Tibial nerve (tissue), 4 donors: ENCODE measurements around the gene COL1A1. TPM values are rescaled to one million over a fixed set of nuclear protein-coding genes. Genes with fewer than 3 reads are reported as not detected.
A peak's percentile ranks its signal among the peaks of the same experiment; 100 is the strongest.

Experiments used
- DNase-seq, 2 donors: peaks; one replicate each; pipeline ENCODE4 v3.0.0-alpha.2; 2019; ENCODE audit warnings: low spot score in 2 of 2
- H3K27ac ChIP-seq, 4 donors: fragments of 200-600 bp; sonication (generic) in 3 of 4; one replicate each; pipeline ENCODE4 v1.5.1; 2017 to 2019; ENCODE audit warnings: mild to moderate bottlenecking in 1 of 4
- H3K27me3 ChIP-seq, 2 donors: fragments of 200-600 bp; sonication (generic) in 1 of 2; one replicate each; pipeline versions ENCODE4 v1.5.1 to v1.6.0; 2017 to 2019
- H3K36me3 ChIP-seq, 3 donors: fragments of 200-600 bp; sonication (generic); one replicate each; pipeline ENCODE4 v1.5.1; 2018 to 2019
- H3K4me1 ChIP-seq, 4 donors: fragments of 200-600 bp; sonication (generic) in 3 of 4; one replicate each; pipeline ENCODE4 v1.5.1; 2017 to 2019
- H3K4me3 ChIP-seq, 4 donors: fragments of 200-600 bp; sonication (generic) in 3 of 4; one replicate each; pipeline ENCODE4 v1.5.1; 2017 to 2019; ENCODE audit warnings: mild to moderate bottlenecking in 1 of 4, moderate library complexity in 1 of 4
- H3K9me3 ChIP-seq, 4 donors: fragments of 200-600 bp; sonication (generic) in 3 of 4; one replicate each; pipeline ENCODE4 v1.5.1; 2017 to 2019
- EP300 ChIP-seq, 2 donors: sonication (generic); formaldehyde crosslinking; IDR thresholded peaks; one replicate each; pipeline ENCODE4 v1.6.1; 2017; ENCODE audit warnings: antibody characterized with exemption in 2 of 2, mild to moderate bottlenecking in 1 of 2
- POLR2A ChIP-seq, 2 donors: fragments of 450-650 bp; IDR thresholded peaks; one replicate each; pipeline ENCODE4 v1.6.1; 2017; ENCODE audit warnings: antibody characterized with exemption in 2 of 2, mild to moderate bottlenecking in 2 of 2, moderate library complexity in 2 of 2
- WGBS, 2 donors: methylation state at CpG; one replicate each; pipeline ENCODE4 v1.1.5; 2018; 5-methylcytosine and 5-hydroxymethylcytosine counted together
- total RNA-seq, 4 donors: library from RNA; depleted of rRNA; stranded (reverse); fragments of >200 nt; gene quantifications; one replicate each; pipeline ENCODE4 v1.1.0, GENCODE V29; 2016
- TF ChIP-seq, protein P1 (sequence below), 5 experiments: fragments of 200-600 bp in 3 of 5; fragments of 450-650 bp in 2 of 5; sonication (generic) in 3 of 5; IDR thresholded peaks; one replicate each; pipeline ENCODE4 v1.5.1; 2016 to 2019; ENCODE audit warnings: antibody characterized with exemption in 5 of 5, mild to moderate bottlenecking in 3 of 5, moderate library complexity in 2 of 5

The COL1A1 gene
- total RNA-seq, 4 donors from 2014 or later = 31.5 to 185 (median 73.0) TPM

DNA sequence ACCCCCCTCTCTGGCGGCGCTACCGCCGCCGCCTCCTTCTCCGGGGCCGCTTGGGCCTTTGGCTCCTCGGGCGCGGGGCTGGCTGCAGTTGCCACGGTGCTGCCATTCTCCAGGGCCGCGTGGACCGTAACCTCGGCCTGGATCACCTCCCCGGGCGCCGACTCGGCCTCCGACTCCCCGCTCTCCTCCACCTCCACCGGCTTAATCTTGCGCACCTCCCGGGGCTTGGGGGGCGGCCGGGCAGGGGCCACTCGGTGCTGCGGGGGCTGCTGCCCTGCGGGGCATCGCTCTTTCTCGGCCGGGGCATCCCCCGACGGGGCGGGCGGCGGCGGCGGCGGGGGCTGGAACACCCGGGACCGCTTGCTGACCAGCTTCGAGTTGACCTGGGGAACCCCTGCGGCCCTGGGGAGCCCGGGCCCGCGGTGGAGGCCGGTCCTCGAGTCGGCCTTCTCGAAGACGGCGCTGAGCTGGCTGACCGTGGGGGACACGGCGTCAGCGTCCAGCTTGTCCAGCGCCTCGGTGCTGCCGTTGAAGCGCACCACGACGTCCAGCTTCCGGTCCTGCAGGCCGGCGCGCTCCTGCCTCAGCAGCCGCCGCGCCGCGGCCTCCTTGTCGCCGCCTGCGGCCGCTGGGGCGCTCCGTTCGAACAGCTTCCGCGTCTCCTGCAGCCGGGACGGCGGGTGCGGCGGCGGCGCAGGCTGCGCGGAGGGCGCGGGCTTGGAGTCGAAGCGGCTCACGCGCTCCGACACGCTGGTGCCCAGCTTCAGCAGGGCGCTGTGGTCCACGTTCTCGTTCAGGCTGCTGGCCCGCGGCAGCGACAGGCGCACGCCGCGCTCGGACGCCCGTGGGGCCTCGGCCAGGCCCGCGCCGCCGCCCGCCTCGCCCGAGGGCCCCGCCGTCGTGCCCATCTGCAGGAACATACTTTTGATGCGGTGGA lies 51.7 kb downstream of the COL1A1 start:
- Histone ChIP-seq H3K27ac (peak overlapping the region; percentile 81 to 94 (median 90)), H3K27me3 (no peaks in the 10 kb centered on the region), H3K36me3 (peaks cover 0 to 3% (median 0%) of the 10 kb centered on the region in 3 donors), H3K4me1 (peaks cover 0 to 83% (median 42%) of the 10 kb centered on the region in 4 donors), H3K4me3 (peak overlapping the region; percentile 72 to 96 (median 93)), H3K9me3 (no peaks in the 10 kb centered on the region)
- WGBS, 2 donors = 0 to 1% methylated on average over 23 to 48 of the region's 123 CpGs
- TF ChIP-seq, protein P1, sequence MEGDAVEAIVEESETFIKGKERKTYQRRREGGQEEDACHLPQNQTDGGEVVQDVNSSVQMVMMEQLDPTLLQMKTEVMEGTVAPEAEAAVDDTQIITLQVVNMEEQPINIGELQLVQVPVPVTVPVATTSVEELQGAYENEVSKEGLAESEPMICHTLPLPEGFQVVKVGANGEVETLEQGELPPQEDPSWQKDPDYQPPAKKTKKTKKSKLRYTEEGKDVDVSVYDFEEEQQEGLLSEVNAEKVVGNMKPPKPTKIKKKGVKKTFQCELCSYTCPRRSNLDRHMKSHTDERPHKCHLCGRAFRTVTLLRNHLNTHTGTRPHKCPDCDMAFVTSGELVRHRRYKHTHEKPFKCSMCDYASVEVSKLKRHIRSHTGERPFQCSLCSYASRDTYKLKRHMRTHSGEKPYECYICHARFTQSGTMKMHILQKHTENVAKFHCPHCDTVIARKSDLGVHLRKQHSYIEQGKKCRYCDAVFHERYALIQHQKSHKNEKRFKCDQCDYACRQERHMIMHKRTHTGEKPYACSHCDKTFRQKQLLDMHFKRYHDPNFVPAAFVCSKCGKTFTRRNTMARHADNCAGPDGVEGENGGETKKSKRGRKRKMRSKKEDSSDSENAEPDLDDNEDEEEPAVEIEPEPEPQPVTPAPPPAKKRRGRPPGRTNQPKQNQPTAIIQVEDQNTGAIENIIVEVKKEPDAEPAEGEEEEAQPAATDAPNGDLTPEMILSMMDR (IDR thresholded peaks at IDR 0.05) = peak in 4 of 5 experiments; percentile 10 to 51 (median 26)
- no peak for TF ChIP-seq POLR2A (IDR thresholded peaks at IDR 0.05)
- no peak for TF ChIP-seq EP300 (IDR thresholded peaks at IDR 0.05)
- DNase-seq = no peak

DNA sequence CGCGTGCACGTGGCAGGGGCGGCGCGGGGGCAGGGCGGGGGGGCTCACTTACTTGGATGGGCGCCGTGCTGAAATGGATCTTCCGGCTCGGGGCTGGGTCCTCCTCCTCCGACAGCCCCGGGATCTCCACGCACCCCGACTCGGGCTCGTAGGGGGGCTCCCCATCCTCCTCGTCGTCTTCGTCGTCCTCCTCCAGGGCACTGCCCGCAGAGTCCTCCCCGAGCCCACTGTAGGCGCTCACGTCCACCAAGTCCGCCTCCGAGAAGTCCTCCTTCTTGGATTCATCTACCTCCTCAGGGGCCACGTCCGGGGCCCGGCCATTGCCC lies 52.4 kb downstream of the COL1A1 start:
- no peaks in the 10 kb centered on the region for H3K27me3 ChIP-seq
- peaks cover 0 to 83% (median 43%) of the 10 kb centered on the region in 4 donors for H3K4me1 ChIP-seq
- 0 to 1% methylated on average over 13 to 25 of the region's 30 CpGs for WGBS, 2 donors
- H3K36me3 ChIP-seq = peaks cover 0 to 10% (median 0%) of the 10 kb centered on the region in 3 donors
- H3K27ac ChIP-seq = peak overlapping the region; percentile 81 to 94 (median 90)
- DNase-seq = no peak
- H3K9me3 ChIP-seq = no peaks in the 10 kb centered on the region
- TF ChIP-seq POLR2A (IDR thresholded peaks at IDR 0.05) (no peak), EP300 (IDR thresholded peaks at IDR 0.05) (no peak)
- TF ChIP-seq, protein P1 (IDR thresholded peaks at IDR 0.05) = no peak
- peak overlapping the region; percentile 72 to 96 (median 93) for H3K4me3 ChIP-seq

DNA sequence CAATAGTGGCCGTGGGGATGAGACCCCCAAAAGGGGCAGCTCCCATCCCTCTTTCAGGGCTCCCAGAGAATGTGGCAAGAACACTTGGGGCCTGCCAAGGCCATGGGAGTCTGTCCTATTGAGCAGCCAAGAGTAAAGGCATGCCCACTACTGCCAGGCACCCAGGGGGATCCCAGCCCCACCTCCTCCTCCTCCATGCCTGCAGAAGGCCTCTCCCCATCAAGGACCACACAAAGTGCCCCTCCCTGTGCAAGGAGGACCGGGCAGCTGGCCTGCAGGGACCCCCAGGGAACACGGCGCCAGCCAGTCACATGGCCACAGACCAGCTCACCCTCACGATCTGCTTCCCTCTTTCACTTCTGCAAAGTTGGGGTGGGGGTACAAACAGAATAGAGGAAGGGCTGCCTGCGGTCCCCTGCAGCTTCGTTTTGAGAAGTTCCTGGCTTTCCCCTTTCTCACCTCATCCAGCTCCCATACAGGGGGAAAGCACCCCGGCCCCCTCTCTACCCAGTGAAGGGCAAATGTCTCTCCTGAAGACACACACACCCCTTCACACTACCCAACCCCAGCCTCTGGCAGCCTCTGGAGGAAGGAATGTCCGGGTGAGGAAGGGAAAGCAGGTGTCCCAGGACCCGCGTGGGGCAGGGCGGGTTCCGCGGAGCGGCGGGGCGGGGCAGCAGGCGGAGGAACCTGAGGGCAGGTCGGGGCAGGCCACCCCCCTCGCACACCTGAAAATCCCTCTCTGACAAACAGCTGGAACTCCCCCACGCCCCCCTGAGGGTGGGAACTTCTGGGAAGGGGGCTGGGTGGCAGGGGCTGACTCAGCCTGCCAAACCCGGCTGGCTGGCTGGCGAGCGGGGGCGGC lies 53.0 kb downstream of the COL1A1 start:
- 3 to 4% methylated on average over 9 to 23 of the region's 25 CpGs for WGBS, 2 donors
- Histone ChIP-seq H3K9me3 (no peaks in the 10 kb centered on the region), H3K4me3 (peak overlapping the region; percentile 72 to 96 (median 93)), H3K36me3 (peaks cover 0 to 16% (median 0%) of the 10 kb centered on the region in 3 donors), H3K27me3 (no peaks in the 10 kb centered on the region), H3K27ac (peak overlapping the region; percentile 81 to 94 (median 90)), H3K4me1 (peaks cover 0 to 79% (median 40%) of the 10 kb centered on the region in 4 donors)
- peak in 1 of 2 donors; percentile 54 for DNase-seq
- TF ChIP-seq, protein P1 (IDR thresholded peaks at IDR 0.05) = peak in 1 of 5 experiments; percentile 13
- TF ChIP-seq EP300 (IDR thresholded peaks at IDR 0.05) (peak in 1 of 2 donors; percentile 30), POLR2A (IDR thresholded peaks at IDR 0.05) (no peak)

DNA sequence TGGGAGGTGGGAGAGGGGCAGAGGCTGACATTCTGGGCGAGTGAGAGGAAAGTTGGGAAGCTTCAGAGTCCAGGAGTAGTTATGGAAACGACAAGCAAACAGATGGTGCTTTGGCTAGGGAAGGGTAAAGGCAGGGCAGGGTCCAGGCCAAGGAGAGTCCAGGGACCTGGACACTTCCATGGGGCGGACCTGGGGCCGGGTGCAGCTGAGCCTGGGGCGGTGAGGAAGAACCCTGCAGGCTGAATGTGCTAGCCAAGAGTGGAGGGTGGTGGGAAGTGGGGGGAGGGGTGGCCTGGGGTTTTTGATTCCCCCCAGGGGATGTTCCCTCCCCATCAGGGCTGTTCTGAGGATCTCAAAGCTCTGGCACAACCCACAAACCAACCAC lies 53.6 kb downstream of the COL1A1 start:
- Histone ChIP-seq H3K9me3 (no peaks in the 10 kb centered on the region), H3K27me3 (no peaks in the 10 kb centered on the region), H3K36me3 (peaks cover 0 to 22% (median 0%) of the 10 kb centered on the region in 3 donors), H3K27ac (peak overlapping the region; percentile 81 to 94 (median 90)), H3K4me1 (peaks cover 0 to 76% (median 41%) of the 10 kb centered on the region in 4 donors), H3K4me3 (peak overlapping the region; percentile 72 to 96 (median 93))
- WGBS, 2 donors = 11 to 13% methylated on average over 5 of the region's 5 CpGs
- no peak for DNase-seq
- TF ChIP-seq POLR2A (IDR thresholded peaks at IDR 0.05) (no peak), EP300 (IDR thresholded peaks at IDR 0.05) (no peak)
- TF ChIP-seq, protein P1 (IDR thresholded peaks at IDR 0.05) = no peak
